Hepatocyte (in vitro differentiated cells): ENCODE data around the gene SIAH3.

Source experiments
- CTCF ChIP-seq: fragments of 200-600 bp; sonication (generic); IDR thresholded peaks from 2 replicates; pipeline ENCODE4 v1.5.1; 2016; ENCODE audit warnings: antibody characterized with exemption, mild to moderate bottlenecking; ENCODE audit not compliant: poor library complexity
- EZH2 ChIP-seq: fragments of 200-600 bp; sonication (generic); IDR thresholded peaks from 2 replicates; pipeline ENCODE4 v1.6.1; 2016; ENCODE audit warnings: antibody characterized with exemption, mild to moderate bottlenecking, borderline replicate concordance

DNA sequence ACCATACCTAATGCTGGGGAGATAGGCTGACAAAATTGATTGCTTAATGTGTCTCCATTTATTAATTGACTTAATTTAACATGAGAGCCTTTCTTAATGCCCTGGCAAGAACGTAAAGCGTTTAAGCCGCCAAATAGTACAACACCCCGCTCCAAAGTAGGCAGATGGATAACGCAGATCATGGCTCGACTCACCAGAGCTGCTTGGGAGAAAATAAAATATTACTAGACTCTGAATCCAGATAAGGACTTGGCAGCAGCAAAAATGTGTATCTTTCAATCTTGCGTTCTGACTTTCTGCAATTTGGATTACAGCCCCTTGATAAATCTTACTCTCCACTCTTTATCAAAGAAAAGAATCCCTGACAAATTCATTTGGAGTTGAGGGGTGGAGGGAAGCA lies 403 bp upstream of the SIAH3 start:
- TF ChIP-seq EZH2 (no peak), CTCF (no peak)
